GM18520 (cell line): ENCODE results near the gene SGMS2.
A peak's percentile ranks its signal among the peaks of the same experiment; 100 is the strongest.
"Not testable (repeated sequence)": the region's sequence is repeated elsewhere in the genome, so short reads cannot be mapped to it uniquely, and the experiment has no call there.

Source experiments
- ATAC-seq: cut with Tn5 transposase; IDR thresholded peaks from one replicate; pipeline ENCODE4 v1.9.1; 2021; ENCODE audit not compliant: unreplicated experiment

SGMS2 gene

GRCh38 chr4:107906458-107907100 lies 81.8 kb downstream of the SGMS2 start:
- ATAC-seq, result no peak

GRCh38 chr4:107908377-107908776 lies 83.6 kb downstream of the SGMS2 start:
- ATAC-seq, result no peak

GRCh38 chr4:107913283-107913899 lies 88.7 kb downstream of the SGMS2 start:
- peak; percentile 66 for ATAC-seq

- ATAC-seq, result no peak
Observed at GRCh38 chr4:107915220-107915619, 90.5 kb downstream of the SGMS2 start.

- ATAC-seq, result no peak
Observed at GRCh38 chr4:107916623-107917022, 91.9 kb downstream of the SGMS2 start.

- ATAC-seq, result no peak
Observed at GRCh38 chr4:107917500-107917899, 92.8 kb downstream of the SGMS2 start.

GRCh38 chr4:107922486-107923473 lies 98.0 kb downstream of the SGMS2 start:
- no peak for ATAC-seq

GRCh38 chr4:107925713-107926112 lies 101.0 kb downstream of the SGMS2 start:
- not testable (repeated sequence) for ATAC-seq

GRCh38 chr4:107926875-107927274 lies 102.1 kb downstream of the SGMS2 start:
- ATAC-seq, result not testable (repeated sequence)

- peak; percentile 91 for ATAC-seq
Observed at GRCh38 chr4:107930821-107931774, 106.4 kb downstream of the SGMS2 start, which contains the start of gene CYP2U1. Gene CYP2U1, plus strand, starts transcription at chr4:107931549. Its CDS starts 95 bp downstream, at chr4:107931644.

GRCh38 chr4:107931775-107932321 lies 107.1 kb downstream of the SGMS2 start:
- ATAC-seq, result no peak

GRCh38 chr4:107935246-107935645 lies 110.5 kb downstream of the SGMS2 start:
- ATAC-seq, result no peak

- ATAC-seq, result peak; percentile 47
Observed at GRCh38 chr4:107937040-107937439, 112.3 kb downstream of the SGMS2 start.

- no peak for ATAC-seq
Observed at GRCh38 chr4:107939307-107939706, 114.6 kb downstream of the SGMS2 start.

- ATAC-seq, result no peak
Observed at GRCh38 chr4:107945809-107946208, 121.1 kb downstream of the SGMS2 start.

- ATAC-seq, result no peak
Observed at GRCh38 chr4:107950746-107951540, 126.2 kb downstream of the SGMS2 start.

GRCh38 chr4:107951551-107951950 lies 126.8 kb downstream of the SGMS2 start:
- ATAC-seq, result no peak

- no peak for ATAC-seq
Observed at GRCh38 chr4:107956011-107956410, 131.3 kb downstream of the SGMS2 start.
